HG03108 (cell line): ENCODE measurements around the gene INCENP.
"Not testable (repeated sequence)": the region's sequence is repeated elsewhere in the genome, so short reads cannot be mapped to it uniquely, and the experiment has no call there.

Experiments used
- ATAC-seq: cut with Tn5 transposase; IDR thresholded peaks from one replicate; pipeline ENCODE4 v1.9.1; 2021; ENCODE audit warnings: moderate library complexity; ENCODE audit not compliant: unreplicated experiment

INCENP gene

DNA sequence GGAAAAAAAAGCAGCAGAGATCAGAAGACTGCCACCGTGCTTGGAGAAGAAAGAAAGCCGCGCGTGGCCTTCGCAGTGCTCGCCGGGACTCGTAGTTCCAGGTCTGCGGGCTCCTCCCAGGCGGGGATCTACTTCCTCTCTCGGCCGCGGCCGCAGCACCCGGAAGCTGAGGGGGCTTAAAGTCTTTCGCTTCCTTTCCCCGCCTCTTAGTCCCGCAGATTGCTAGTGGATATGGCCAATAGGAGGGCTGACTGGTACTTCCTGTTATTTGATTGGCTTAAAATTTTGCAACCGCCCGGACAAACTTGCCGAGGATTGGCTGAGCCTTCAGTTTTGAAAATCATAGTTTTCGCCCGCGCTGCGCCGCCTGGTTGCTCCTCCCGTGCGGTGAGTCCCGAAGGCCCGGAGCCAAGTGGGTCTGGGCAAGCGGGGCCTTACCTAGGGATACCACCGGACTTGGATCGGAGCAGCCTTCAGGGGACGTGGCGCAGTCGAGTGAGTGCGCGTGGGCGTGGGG lies at the start of gene INCENP:
TSS of gene INCENP (plus strand) at position 343 of the 517 bp plus-strand sequence. CDS start 4,151 bp downstream, outside the sequence.
- peak; percentile 94 for ATAC-seq

DNA sequence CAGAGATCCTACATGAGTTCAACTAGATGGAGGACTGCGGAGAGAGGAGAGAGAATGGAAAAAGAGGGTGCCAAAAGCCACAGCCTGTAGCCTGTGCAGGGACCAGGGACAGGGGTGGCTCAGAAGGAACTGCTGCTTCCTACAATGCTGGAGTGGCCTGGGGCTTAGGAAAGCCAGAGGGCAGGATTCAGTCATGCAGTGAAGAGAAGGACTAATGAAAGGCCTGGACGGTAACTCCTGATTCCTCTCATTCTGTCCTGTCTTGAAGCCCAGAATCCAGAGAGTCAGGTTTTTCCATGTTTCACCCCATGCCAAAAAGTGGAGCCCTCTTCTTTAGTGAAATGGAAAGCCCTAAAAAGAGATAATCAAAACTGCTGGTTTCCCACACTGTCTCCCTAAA lies 48.4 kb upstream of the INCENP start:
- no peak for ATAC-seq

DNA sequence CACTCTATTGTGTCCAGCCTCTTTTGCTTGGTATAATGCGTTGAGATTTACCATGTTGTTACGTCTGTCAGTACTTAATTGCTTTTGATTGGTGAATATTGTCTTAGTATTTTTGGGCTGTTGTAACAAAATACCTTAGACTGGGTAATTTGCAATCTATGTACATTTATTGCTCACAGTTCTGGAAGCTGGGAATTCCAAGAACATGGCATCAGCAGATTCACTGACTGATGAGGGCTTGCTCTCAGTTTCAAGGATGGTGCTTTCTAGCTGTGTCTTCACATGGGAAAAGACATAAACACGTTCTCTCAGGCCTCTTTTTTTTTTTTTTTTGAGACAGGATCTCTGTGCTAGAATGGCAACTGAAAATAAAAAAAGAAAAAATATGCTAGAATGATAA lies 46.7 kb upstream of the INCENP start:
- no peak for ATAC-seq

DNA sequence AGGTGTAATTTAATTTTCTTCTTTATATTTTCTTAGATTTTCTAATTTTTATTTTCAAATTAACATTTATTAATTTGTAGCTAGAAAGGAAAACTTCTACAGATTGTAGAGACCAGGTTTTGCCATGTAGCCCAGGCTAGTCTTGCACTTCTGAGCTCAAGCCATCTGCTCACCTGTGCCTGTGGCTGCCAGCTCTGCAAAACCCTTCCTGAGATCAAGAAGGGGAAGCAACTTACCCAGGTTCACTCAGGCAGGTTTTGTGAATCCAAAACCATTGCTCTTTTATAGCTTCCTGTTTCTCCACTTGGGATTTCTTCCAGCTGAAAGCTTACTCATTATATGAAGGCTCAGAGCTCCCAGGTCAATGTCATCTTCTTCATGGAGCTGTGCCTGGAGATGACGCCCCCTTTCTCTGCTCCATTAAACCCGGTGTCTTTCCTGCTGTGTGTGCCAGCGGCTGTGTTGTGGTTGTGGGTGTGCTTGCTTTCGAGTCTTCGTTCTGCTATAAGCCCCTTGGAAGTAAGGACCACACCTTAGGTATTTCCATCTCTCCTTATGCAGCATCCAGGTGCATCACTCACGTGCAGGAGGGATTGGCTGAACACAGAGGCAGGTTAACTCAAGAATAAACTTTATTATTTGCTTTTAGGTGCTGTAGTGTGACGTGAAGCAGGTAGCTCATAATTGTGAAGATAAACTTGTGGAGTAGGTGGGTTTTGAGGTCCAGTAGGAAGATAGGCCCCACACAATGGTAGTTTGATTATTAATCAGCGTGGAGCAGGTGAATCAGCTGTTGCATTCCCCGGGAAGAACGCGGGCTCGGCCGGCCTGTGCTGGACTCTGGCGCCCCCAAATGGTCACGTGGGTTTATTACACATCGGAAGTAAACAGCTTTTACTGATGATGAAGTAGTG lies 42.2 kb upstream of the INCENP start:
- no peak for ATAC-seq

DNA sequence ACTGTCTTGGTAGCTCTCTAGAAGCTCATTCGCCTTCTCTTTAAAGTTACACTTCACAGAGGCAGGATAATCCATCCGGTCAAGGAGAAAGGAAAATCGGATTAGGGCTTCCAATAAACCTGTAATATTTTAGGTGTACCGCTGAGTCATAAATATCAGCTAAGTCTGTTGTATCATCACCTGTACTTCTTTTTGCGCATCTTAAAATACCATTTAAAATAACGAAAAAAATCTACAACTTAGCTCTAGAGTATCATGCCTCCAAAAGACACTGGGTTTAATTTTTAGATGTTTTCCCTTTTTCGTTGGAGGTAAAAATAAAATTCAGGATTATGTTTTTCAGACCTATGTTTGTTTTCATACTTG lies 41.5 kb upstream of the INCENP start:
- ATAC-seq, result no peak

DNA sequence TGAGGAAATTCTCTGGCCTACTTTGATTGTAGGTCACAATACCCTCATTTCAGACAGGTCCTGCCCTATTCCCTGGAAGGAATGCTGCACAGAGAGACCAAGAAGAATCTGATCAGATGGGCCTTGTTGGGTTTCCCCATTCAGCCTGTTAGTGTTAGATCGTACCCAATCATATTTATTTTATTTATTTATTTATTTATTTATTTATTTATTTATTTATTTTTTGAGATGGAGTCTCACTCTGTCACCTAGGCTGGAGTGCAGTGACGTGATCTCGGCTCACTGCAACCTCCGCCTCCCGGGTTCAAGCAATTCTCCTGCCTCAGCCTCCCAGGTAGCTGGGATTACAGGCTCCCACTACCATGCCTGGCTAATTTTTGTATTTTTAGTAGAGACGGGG lies 39.0 kb upstream of the INCENP start:
- not testable (repeated sequence) for ATAC-seq

DNA sequence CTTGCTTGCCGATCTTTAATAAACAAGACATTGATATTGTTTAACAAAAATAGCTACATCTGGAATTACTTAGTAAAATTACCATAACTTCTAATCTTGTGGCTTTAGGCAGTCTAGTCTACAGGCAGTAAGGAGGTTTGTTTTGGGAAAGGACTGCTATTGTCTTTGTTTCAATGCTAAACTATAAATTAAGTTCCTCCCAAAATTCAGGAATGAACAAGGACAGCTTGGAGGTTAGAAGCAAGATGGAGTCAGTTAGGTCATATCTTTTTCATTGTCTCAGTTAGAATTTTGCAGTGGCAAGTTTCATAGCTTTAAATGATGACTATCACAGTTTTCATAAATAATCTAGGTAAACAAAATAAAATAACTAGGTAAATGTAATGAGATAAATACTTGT lies 36.1 kb upstream of the INCENP start:
- no peak for ATAC-seq

DNA sequence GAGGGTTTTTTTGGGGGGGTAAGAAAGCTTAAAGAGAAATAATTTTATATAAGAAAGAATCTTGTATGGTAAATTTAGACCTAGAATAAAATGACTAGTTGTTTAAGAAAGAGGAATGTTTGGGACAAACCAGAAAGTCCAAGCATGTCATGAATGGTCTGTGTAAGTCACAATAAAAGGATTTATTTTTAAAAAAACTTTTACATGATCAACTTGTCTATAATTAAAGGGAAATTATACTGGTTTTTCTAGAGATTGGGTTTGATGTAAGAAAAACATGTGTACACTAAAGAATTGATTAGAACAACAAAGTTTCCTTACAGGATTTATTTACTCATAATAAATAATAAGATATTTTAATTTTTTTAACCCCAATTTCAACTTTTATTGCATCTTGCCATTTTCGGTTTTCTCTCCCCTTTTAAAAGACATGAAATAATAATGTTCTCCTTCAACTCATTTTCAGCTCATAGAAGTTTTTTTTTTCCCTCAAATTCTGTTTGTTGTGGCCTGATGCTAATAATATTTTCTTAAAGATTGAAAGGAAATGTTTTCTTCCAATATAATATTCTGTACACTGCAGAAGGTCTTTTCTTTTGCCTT lies 35.4 kb upstream of the INCENP start:
- no peak for ATAC-seq

DNA sequence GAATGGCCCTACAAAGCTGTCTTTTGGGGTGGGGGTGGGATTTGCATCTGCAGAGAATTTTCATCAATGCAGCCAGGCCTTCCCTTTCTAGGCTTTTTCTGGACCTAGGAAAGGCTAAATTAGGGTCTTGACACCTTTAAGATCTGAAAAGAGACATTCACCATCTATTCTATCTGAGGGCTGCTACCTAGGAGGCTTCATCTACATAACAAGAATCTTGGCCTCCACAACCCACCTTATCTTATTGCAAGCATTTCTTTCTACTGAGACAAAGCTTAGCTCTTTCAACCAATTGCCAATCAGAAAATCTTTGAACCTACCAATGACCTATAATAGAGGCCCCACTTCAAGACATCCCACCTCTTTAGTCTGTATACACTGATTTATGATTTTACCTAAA lies 20.7 kb upstream of the INCENP start:
- no peak for ATAC-seq

DNA sequence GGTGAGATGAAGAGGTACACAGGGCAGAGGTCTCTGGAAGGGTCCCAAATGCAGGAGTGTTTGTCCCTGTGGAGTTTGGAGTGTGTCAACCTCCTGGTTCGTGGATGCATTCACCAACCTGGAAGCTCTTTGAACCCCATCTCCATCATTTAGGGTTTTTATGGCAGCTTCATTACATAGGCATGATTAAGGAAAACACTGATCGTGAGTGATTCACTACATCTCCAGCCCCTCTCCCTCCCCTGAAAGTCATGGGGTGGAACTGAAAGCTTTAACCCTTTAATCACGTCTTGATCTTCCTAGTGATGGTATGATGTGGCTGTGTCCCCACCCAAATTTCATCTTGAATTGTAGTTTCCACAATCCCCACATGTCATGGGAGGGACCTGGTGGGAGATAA lies 19.8 kb upstream of the INCENP start:
- no peak for ATAC-seq

DNA sequence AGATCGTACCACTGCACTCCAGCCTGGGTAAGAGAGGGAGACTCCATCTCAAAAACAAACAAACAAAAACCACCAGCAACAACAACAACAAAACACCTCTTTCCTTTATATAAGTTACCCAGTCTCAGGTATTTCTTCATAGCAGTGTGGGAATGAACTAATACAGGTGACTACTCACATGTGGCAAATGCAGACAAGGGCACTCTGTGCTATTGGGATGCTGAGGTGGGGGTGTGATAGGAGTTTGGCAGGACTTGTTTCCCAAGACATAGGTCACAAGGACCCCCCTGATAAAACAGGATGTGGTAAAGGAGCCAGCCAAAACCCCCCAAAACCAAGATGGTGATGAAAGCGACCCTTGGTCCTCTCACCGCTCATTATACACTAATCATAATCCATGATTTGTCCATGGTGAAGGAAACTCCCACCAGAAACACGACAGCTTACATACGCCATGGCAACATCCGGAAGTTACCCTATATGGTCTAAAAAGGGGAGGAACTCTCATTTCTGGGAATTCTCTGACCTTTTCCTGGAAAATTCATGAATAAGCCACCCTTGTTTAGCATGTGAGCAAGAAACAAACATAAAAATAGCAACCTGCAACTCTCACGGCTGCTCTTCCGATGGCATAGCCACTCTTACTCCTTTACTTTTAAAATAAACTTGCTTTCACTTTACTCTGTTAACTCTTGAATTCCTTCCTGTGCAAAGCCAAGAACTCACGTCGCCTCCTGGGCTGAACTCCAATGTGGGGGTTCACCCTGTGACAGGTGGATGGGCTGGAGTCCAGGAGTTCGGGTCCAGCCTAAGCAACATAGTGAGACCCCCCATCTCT lies 18.8 kb upstream of the INCENP start:
- ATAC-seq, result no peak

DNA sequence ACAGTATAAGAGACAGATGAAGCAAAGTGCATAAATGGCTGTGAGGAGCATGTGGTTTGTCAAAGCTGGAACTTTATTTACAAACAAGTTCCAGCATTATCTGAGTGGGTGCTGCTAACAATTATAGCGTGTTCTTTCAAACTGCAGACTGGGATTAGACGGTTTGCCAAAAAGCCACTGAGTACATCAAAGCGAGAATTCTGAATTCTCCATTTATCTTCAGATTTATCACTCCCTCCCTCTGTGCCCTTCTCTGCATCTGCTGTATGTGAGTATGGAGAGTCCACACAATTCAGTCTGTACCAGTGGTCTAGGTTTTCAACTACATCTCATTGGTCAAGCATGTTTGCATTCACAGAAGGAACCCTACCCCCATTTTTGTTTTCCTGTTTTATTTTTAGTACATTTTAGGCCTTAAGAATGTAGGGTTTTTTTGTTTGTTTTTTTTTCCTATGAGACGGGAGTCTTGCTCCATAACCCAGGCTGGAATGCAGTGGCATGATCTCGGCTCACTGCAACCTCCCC lies 18.1 kb upstream of the INCENP start:
- ATAC-seq, result no peak

DNA sequence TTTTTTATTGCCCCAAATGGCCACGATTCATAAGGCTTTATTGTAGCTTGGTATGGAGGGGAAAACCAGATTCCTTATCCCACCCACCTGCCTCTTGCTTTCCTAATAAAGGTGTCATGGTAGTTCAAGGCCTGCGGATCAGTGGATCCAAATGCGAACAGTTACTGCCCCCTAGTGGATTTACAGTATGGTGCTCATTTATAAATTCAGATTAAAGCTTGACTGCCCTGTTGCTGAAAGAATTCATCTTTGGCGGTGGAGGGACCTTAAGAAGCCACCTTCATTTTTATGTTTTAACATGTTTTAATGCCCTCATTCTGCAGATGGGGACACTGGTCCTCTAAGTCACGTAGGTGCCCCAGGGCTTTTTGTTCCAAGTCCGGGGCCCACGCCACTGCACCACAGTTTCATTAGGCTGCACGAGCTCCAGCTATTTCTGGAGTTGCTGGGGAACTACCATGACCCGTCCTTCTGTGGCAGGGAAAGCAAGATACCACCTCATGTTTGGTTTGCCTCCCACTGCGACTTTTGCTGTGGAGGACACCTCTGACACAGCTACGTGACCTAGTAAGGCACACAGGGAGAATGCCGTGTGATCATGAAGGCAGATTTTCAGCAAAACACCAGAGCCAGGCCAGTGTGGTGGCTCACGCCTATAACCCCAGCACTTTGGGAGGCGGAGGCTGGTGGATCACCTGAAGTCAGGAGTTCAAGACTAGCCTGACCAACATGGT lies 15.6 kb upstream of the INCENP start:
- ATAC-seq, result no peak

DNA sequence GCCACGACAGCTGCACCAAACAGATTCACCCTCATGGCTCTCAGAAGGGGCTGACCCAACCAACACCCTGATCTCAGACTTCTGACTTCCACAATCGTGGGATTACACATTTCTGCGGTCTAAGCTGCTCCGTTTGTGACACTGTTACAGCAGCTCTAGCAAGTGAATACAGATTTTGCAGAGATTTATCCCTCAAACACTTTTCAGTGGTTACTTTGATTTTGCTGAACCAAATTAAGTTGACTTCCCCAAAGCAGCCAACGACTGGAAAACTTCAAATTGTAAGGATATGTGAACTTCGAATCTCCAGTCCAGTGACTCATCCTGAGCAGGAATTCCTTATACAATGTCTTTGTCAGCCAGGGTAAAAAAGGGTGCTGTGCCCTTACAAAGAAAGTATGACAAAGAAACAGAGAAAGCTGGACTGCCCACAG lies 14.8 kb upstream of the INCENP start:
- ATAC-seq, result no peak

DNA sequence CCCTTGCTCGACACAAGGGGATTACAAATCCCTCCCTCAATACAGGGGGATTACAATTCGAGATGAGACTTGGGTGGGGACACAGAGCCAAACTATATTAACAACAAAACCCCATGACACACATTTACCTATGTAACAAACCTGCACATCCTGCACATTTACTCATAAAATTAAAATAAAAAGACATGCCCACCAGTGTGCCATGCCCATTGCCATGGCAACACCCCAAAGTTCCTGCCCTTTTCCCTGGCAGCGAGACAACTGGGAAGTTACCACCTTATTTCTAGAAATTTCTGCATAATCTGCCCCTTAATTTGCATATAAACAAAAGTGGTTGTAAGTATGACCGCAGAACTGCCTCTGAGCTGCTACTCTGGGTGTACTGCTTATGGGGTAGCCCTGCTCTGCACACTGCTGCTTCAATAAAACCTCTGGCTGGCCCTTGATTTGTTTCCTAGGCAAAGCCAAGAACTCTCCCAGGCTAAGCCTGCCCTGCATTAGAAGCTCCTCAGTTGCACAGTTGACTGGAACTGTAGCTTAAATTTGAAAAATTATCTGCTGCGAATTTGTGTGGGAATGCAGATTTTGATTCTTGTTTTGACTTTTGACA lies 8.6 kb upstream of the INCENP start:
- ATAC-seq, result no peak

DNA sequence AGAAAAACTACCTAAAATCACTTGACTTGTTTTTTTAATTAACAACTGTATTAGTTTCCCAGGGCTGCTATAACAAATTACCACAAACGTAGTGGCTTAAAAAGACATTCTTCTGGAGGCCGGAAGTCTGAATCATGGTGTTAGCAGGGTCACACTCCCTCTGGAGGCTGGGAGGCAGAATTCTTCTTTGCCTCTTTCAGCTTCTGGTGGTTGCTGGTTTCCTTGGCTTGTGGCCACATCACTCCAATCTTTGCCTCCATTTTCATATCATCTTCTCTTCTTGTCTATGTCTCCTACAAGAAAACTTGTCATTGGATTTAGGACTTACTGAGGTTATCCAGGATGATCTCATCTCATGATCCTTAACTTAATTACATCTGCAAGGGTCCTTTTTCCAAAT lies 7.4 kb upstream of the INCENP start:
- ATAC-seq, result no peak

DNA sequence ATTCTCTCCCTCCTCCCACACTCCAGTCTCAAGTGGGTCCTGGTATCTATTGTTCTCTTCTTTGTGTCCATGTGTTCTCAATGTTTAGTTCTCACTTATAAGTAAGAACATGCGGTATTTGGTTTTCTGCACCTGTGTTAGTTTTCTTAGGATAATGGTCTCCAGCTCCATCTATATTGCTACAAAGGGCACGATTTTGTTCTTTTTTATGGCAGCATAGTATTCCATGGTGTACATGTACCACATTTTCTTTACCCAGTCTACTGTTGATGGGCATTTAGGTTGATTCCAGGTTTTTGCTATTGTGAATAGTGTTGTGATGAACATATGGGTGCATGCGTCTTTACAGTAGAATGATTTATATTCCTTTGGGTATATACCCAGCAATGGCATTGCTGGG lies 4.2 kb upstream of the INCENP start:
- ATAC-seq, result no peak

DNA sequence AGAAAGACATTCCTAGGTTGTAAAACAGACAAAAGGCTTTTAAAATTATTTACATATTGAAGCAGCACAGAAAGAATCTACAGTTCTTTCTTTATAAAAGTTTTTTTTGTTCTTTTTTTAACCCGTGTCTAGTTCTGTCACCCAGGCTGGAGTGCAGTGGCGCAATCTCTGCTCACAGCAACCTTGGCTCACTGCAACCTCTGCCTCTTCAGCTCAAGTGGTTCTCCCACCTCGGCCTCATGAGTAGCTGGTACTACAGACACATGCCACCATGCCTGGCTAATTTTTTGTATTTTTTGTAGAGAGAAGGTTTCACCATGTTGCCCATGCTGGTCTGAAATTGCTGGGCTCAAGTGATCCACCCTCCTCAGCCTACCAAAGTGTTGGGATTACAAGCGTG lies 3.8 kb upstream of the INCENP start:
- ATAC-seq, result no peak

DNA sequence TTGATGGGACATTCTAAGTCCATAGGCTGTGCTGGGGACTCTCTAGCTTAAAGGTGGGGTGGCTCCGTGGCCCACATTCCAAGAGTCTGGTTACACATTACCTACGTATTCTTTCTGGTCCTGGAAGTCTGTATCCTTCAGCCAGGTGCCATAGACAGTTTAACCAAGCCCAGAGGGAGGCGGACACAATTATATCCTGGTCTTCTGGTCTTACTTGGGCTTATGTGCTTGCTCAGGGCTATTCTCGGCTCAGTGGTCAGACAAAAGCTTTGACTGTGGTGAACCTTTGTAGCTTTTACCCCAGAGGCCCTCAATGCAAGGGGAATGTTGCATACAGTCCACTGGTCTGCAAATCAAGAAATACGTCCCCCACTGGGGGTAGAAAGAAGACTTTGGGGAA lies 3.4 kb upstream of the INCENP start:
- no peak for ATAC-seq

DNA sequence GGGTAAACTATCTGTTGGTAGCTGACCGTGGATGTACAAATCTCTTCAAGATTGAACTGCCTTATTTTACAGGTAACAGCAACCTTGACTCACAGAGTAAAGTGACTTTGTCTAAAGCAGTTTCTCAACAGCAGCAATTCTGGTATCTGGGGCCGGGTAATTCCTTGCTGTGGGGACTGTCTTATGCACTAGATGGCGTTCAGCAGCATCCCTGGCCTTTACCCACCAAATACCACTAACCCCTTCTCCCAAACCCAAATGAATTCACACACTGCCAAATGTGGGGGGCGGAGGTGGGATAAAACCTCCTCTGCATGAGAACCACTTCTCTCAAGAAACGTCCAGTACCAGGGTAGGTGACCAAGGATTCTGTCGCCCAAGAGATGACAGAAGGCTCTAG lies 1.7 kb upstream of the INCENP start:
- ATAC-seq, result no peak
